ENCODE measurements around the gene ATG13. TPM values are rescaled to one million over a fixed set of nuclear protein-coding genes. Genes with fewer than 3 reads are reported as not detected.

ATG13 gene
- total and polyA plus RNA-seq, 2 of the 8 experiments (the other 6 are each of a cell fraction or from before 2014, with no cell fraction given) = 65.0 to 77.4 TPM

- no peak overlapping the region for H3K23ac ChIP-seq (ENCODE audit: insufficient read length)
- DNase-seq (ENCODE audit: low read depth in 1 of 2, low spot score in 2 of 2) (no peak), FAIRE-seq (no peak)
- TF ChIP-seq ASH2L (IDR thresholded peaks at IDR 0.05; ENCODE audit: low read length) (no peak), SP2 (IDR thresholded peaks at IDR 0.05; ENCODE audit: low read length) (no peak), RXRA (IDR thresholded peaks at IDR 0.05; ENCODE audit: insufficient read depth, low read depth, low read length) (no peak), SIX5 (IDR thresholded peaks at IDR 0.05; ENCODE audit: low read depth, low read length) (no peak), RFX5 (IDR thresholded peaks at IDR 0.05; ENCODE audit: borderline replicate concordance, low read depth, low read length) (no peak), SUZ12 (IDR thresholded peaks at IDR 0.05; ENCODE audit: low read length) (no peak)
- H3K27me3 ChIP-seq (replicated peaks in 1 of 4; ENCODE audit: control insufficient read depth in 3 of 4, extremely low read depth in 1 of 4, insufficient read depth in 3 of 4, low read length in 3 of 4) = no peaks in the 10 kb centered on the region
- no peaks in the 10 kb centered on the region for H4K20me1 ChIP-seq (replicated peaks in 1 of 2; ENCODE audit: control insufficient read depth in 1 of 2, insufficient read depth in 2 of 2, low read length in 2 of 2)
- H2BK20ac ChIP-seq (ENCODE audit: low read length) = no peak overlapping the region
- no peak overlapping the region for H2AK5ac ChIP-seq (ENCODE audit: low read depth, low read length)
- H2AFZ ChIP-seq (ENCODE audit: low read length) = no peak overlapping the region
- H4K5ac ChIP-seq (ENCODE audit: insufficient read length, low read depth, low read length) = no peak overlapping the region
- peaks cover 0 to 4% (median 1%) of the 10 kb centered on the region in 4 experiments; a peak in 2 of 8 replicates for H3K36me3 ChIP-seq (ENCODE audit: control insufficient read depth in 2 of 4, insufficient read depth in 4 of 4, low read length in 3 of 4)
- no peak overlapping the region for H3K56ac ChIP-seq (replicated peaks; ENCODE audit: insufficient read length, low read depth, low read length)
- no peak overlapping the region for H2BK5ac ChIP-seq (ENCODE audit: low read depth, low read length)
- H3K27ac ChIP-seq (ENCODE audit: low read depth, low read length) = no peak overlapping the region
- H4K91ac ChIP-seq (replicated peaks; ENCODE audit: insufficient read length, low read length) = no peak overlapping the region
- no peak overlapping the region for H3K14ac ChIP-seq (ENCODE audit: insufficient read length)
- peaks cover 2% of the 10 kb centered on the region; the same call in 1 of the 2 replicates for H3K79me1 ChIP-seq (ENCODE audit: low read depth, low read length)
- H3K23me2 ChIP-seq (ENCODE audit: low read depth, low read length) = no peaks in the 10 kb centered on the region
- CTCF ChIA-PET (ENCODE audit: partially characterized antibody) = interaction anchor here (0.8 to 1.1 kb wide), 2 partner anchors 30 to 292 kb away, joined by 3 read pairs; partner anchors contain the start of gene DGKZ
- H3K18ac ChIP-seq (ENCODE audit: extremely low read depth, low read length) = no peak overlapping the region
- no peak overlapping the region for H4K8ac ChIP-seq (ENCODE audit: extremely low read depth, insufficient read depth, low read length)
- H3K9ac ChIP-seq (replicated peaks in 1 of 4; ENCODE audit: extremely low read depth in 1 of 4, low read depth in 3 of 4, low read length in 3 of 4) = no peak overlapping the region
- H2BK120ac ChIP-seq (replicated peaks; ENCODE audit: low read depth, low read length) = no peak overlapping the region
- H3K4ac ChIP-seq (replicated peaks; ENCODE audit: insufficient read length, low read depth, low read length) = no peak overlapping the region
- H2BK15ac ChIP-seq (ENCODE audit: low read length) = no peak overlapping the region
- H3K4me2 ChIP-seq (ENCODE audit: insufficient read depth in 1 of 2, low read depth in 2 of 2, low read length in 2 of 2) = no peak overlapping the region
- no peak overlapping the region for H3K4me3 ChIP-seq (ENCODE audit: extremely low read depth in 1 of 4, insufficient read depth in 2 of 4, low read depth in 3 of 4, low read length in 4 of 4)
- WGBS, 2 experiments (ENCODE audit: extremely low coverage in 1 of 2, insufficient coverage in 1 of 2, insufficient read length in 1 of 2, insufficient replicate concordance in 2 of 2, low coverage in 1 of 2, low lambda C conversion rate in 2 of 2, missing lambda C conversion rate in 1 of 2) = 95% methylated on average over 6 of the region's 6 CpGs; no CpG with 5 or more reads in 1 of the 2 experiments
- POLR2A ChIA-PET (ENCODE audit: partially characterized antibody) = interaction anchor here (0.6 kb wide), 1 partner anchor 9 kb away, joined by 3 read pairs; no protein-coding TSS in a partner anchor
- no peaks in the 10 kb centered on the region for H3K9me3 ChIP-seq (ENCODE audit: insufficient read depth in 2 of 2, low read depth in 1 of 2, low read length in 1 of 2)
- no peaks in the 10 kb centered on the region for H3K4me1 ChIP-seq (replicated peaks in 1 of 4; ENCODE audit: control insufficient read depth in 3 of 4, insufficient read depth in 4 of 4, low read length in 3 of 4)
- no peak overlapping the region for H2BK12ac ChIP-seq (ENCODE audit: low read depth, low read length)
- H3K79me2 ChIP-seq (ENCODE audit: control insufficient read depth in 1 of 2, insufficient read depth in 2 of 2, low read length in 2 of 2) = no peaks in the 10 kb centered on the region; a peak in 1 of 4 replicates
Observed at GRCh38 chr11:46640036-46640788, 22.9 kb downstream of the ATG13 start.

All from H1 (cell line).